ENCODE results near the gene OVOL1. TPM values are rescaled to one million over a fixed set of nuclear protein-coding genes. Genes with fewer than 3 reads are reported as not detected.
"Not testable (repeated sequence)": the region's sequence is repeated elsewhere in the genome, so short reads cannot be mapped to it uniquely, and the experiment has no call there.

OVOL1 gene
- total RNA-seq, 1 experiment from 2014 or later, result 17.1 TPM

GRCh38 chr11:65744699-65745042, 42.2 kb upstream of the OVOL1 start:
- Histone ChIP-seq H4K20me1 (ENCODE audit: low read length) (no peaks in the 10 kb centered on the region), H3K9me3 (ENCODE audit: low read length) (no peaks in the 10 kb centered on the region), H3K4me2 (ENCODE audit: low read length) (no peak overlapping the region), H2AFZ (ENCODE audit: low read length) (no peak overlapping the region), H3K9me2 (replicated peaks; ENCODE audit: low read length) (no peaks in the 10 kb centered on the region), H3F3A (ENCODE audit: low read length, unreplicated experiment) (no peaks in the 10 kb centered on the region), H3K27ac (ENCODE audit: low read length) (no peak overlapping the region), H3K27me3 (ENCODE audit: low read length) (peaks cover 6% of the 10 kb centered on the region; the same call in 1 of the 2 replicates), H3K36me3 (ENCODE audit: low read depth, low read length) (no peaks in the 10 kb centered on the region), H3K79me2 (ENCODE audit: low read length) (no peaks in the 10 kb centered on the region), H3K9ac (ENCODE audit: low read length) (no peak overlapping the region), H3K4me1 (ENCODE audit: insufficient read depth, low read length) (no peaks in the 10 kb centered on the region), H3K4me3 (ENCODE audit: low read length) (no peak overlapping the region)
- intact Hi-C loops (cut with micrococcal nuclease), result loop anchor here (1.0 kb wide), 1 partner anchor 74 kb away; no protein-coding TSS in a partner anchor
- CTCF ChIA-PET, result interaction anchor here (0.5 to 0.7 kb wide), 4 partner anchors 25 to 73 kb away, joined by 3 to 7 read pairs (median 4); no protein-coding TSS in a partner anchor
- no peak for TF ChIP-seq EZH2phosphoT487 (IDR thresholded peaks at IDR 0.05; ENCODE audit: borderline replicate concordance, low read length)
- TF ChIP-seq EZH2 (IDR thresholded peaks at IDR 0.05; ENCODE audit: low read length, unreplicated experiment), result no peak
- TF ChIP-seq, protein P1, sequence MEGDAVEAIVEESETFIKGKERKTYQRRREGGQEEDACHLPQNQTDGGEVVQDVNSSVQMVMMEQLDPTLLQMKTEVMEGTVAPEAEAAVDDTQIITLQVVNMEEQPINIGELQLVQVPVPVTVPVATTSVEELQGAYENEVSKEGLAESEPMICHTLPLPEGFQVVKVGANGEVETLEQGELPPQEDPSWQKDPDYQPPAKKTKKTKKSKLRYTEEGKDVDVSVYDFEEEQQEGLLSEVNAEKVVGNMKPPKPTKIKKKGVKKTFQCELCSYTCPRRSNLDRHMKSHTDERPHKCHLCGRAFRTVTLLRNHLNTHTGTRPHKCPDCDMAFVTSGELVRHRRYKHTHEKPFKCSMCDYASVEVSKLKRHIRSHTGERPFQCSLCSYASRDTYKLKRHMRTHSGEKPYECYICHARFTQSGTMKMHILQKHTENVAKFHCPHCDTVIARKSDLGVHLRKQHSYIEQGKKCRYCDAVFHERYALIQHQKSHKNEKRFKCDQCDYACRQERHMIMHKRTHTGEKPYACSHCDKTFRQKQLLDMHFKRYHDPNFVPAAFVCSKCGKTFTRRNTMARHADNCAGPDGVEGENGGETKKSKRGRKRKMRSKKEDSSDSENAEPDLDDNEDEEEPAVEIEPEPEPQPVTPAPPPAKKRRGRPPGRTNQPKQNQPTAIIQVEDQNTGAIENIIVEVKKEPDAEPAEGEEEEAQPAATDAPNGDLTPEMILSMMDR (conservative IDR thresholded peaks at IDR 0.05; ENCODE audit: low read depth, low read length), result 0 out of 2 replicates have a peak, but pooled peaks have one; percentile 14
- DNase-seq (no peak), ATAC-seq (no peak)
- POLR2A ChIA-PET (ENCODE audit: unreplicated experiment), result interaction anchor here (0.6 kb wide), 1 partner anchor 10 kb away, joined by 12 read pairs; no protein-coding TSS in a partner anchor
- no TSS peak for BruUV-seq (replicated peaks)

DNA sequence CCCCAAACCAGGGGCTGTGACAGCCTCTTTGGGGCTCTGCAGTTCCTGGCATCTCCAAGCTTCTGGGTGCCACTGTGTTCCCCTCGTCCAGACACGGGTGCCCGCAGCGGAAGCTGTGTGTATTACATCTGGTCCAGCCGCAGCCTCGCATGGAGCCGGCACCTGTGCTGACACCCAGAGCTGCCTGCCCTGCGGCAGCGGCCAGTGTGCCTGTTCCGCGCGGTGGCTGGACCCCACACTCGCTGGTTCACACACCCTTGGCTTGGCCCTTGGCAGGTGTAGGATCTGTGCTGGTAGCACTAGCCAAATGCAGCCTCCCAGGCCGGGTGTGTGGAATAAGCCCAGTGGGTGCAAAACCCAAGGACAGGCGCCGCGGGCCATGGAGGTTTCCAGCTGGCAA, 41.8 kb upstream of the OVOL1 start:
- H3K4me2 ChIP-seq (ENCODE audit: low read length), result no peak overlapping the region
- H4K20me1 ChIP-seq (ENCODE audit: low read length), result no peaks in the 10 kb centered on the region
- CTCF ChIA-PET, result interaction anchor here (0.5 to 0.7 kb wide), 4 partner anchors 25 to 73 kb away, joined by 3 to 7 read pairs (median 4); no protein-coding TSS in a partner anchor

DNA sequence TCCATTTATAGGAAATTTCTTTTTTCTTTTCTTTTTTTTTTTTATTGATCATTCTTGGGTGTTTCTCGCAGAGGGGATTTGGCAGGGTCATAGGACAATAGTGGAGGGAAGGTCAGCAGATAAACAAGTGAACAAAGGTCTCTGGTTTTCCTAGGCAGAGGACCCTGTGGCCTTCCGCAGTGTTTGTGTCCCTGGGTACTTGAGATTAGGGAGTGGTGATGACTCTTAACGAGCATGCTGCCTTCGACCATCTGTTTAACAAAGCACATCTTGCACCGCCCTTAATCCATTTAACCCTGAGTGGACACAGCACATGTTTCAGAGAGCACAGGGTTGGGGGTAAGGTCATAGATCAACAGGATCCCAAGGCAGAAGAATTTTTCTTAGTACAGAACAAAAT, 24.7 kb upstream of the OVOL1 start:
- H3K27ac ChIP-seq (ENCODE audit: low read length); H3K36me3 ChIP-seq (ENCODE audit: low read depth, low read length); H3K79me2 ChIP-seq (ENCODE audit: low read length); H3K4me2 ChIP-seq (ENCODE audit: low read length); intact Hi-C loops (cut with micrococcal nuclease); H3K9me2 ChIP-seq (replicated peaks; ENCODE audit: low read length); H2AFZ ChIP-seq (ENCODE audit: low read length); POLR2A ChIA-PET (ENCODE audit: unreplicated experiment); H4K20me1 ChIP-seq (ENCODE audit: low read length); CTCF ChIA-PET; H3K9me3 ChIP-seq (ENCODE audit: low read length); H3K4me1 ChIP-seq (ENCODE audit: insufficient read depth, low read length); H3F3A ChIP-seq (ENCODE audit: low read length, unreplicated experiment); H3K9ac ChIP-seq (ENCODE audit: low read length); H3K4me3 ChIP-seq (ENCODE audit: low read length); ATAC-seq; H3K27me3 ChIP-seq (ENCODE audit: low read length); BruUV-seq (replicated peaks); DNase-seq: not testable (repeated sequence)

More for the DNA sequence above, 41.8 kb upstream of the OVOL1 start:
- Histone ChIP-seq H3K4me1 (ENCODE audit: insufficient read depth, low read length) (no peaks in the 10 kb centered on the region), H3K79me2 (ENCODE audit: low read length) (no peaks in the 10 kb centered on the region), H3K36me3 (ENCODE audit: low read depth, low read length) (no peaks in the 10 kb centered on the region), H3K4me3 (ENCODE audit: low read length) (no peak overlapping the region), H3K9me2 (replicated peaks; ENCODE audit: low read length) (no peaks in the 10 kb centered on the region), H2AFZ (ENCODE audit: low read length) (no peak overlapping the region), H3K9me3 (ENCODE audit: low read length) (no peaks in the 10 kb centered on the region), H3K27ac (ENCODE audit: low read length) (no peak overlapping the region), H3K27me3 (ENCODE audit: low read length) (peaks cover 9% of the 10 kb centered on the region; the same call in 1 of the 2 replicates), H3F3A (ENCODE audit: low read length, unreplicated experiment) (no peaks in the 10 kb centered on the region), H3K9ac (ENCODE audit: low read length) (no peak overlapping the region)
- no peak for DNase-seq
- ATAC-seq, result no peak
- no TSS peak for BruUV-seq (replicated peaks)
- intact Hi-C loops (cut with micrococcal nuclease), result no loop called here
- POLR2A ChIA-PET (ENCODE audit: unreplicated experiment), result interaction anchor here (0.6 kb wide), 1 partner anchor 10 kb away, joined by 12 read pairs; no protein-coding TSS in a partner anchor
- no peak for TF ChIP-seq EZH2 (IDR thresholded peaks at IDR 0.05; ENCODE audit: low read length, unreplicated experiment)
- TF ChIP-seq, protein P1 (conservative IDR thresholded peaks at IDR 0.05; ENCODE audit: low read depth, low read length), result no peak
- TF ChIP-seq EZH2phosphoT487 (IDR thresholded peaks at IDR 0.05; ENCODE audit: borderline replicate concordance, low read length), result no peak

GRCh38 chr11:65762816-65763215, 24.0 kb upstream of the OVOL1 start:
- intact Hi-C loops (cut with micrococcal nuclease); H3K4me2 ChIP-seq (ENCODE audit: low read length); H3K27me3 ChIP-seq (ENCODE audit: low read length); H3K4me3 ChIP-seq (ENCODE audit: low read length); BruUV-seq (replicated peaks); H3K36me3 ChIP-seq (ENCODE audit: low read depth, low read length); ATAC-seq; H3K9ac ChIP-seq (ENCODE audit: low read length); H3K9me3 ChIP-seq (ENCODE audit: low read length); H3K27ac ChIP-seq (ENCODE audit: low read length); H4K20me1 ChIP-seq (ENCODE audit: low read length); CTCF ChIA-PET; H3F3A ChIP-seq (ENCODE audit: low read length, unreplicated experiment); H2AFZ ChIP-seq (ENCODE audit: low read length); H3K79me2 ChIP-seq (ENCODE audit: low read length); H3K9me2 ChIP-seq (replicated peaks; ENCODE audit: low read length); DNase-seq; H3K4me1 ChIP-seq (ENCODE audit: insufficient read depth, low read length); POLR2A ChIA-PET (ENCODE audit: unreplicated experiment): not testable (repeated sequence)

Data from PC-3 (cell line).